NCI-H2196 (cell line): Measurements from ENCODE around the gene SIAH2.

Source experiments
- DNase-seq: peaks from one replicate; lab custom pipeline; 2025; ENCODE audit not compliant: unreplicated experiment; lab: John Stamatoyannopoulos, UW

SIAH2 gene

GRCh38 chr3:150749255-150749654 lies 13.7 kb downstream of the SIAH2 start:
- DNase-seq, result no peak

- DNase-seq, result no peak
These were observed 14.3 kb downstream of the SIAH2 start for GRCh38 chr3:150748684-150749047.

- DNase-seq, result no peak
These were observed 14.9 kb downstream of the SIAH2 start for GRCh38 chr3:150747886-150748683.

GRCh38 chr3:150746791-150747590 lies 16.0 kb downstream of the SIAH2 start:
- DNase-seq, result no peak

GRCh38 chr3:150745832-150746231 lies 17.1 kb downstream of the SIAH2 start:
- DNase-seq, result no peak

- DNase-seq, result no peak
These were observed 18.1 kb downstream of the SIAH2 start for GRCh38 chr3:150744919-150745211.

GRCh38 chr3:150744041-150744918 lies 18.7 kb downstream of the SIAH2 start:
- DNase-seq, result no peak

- no peak for DNase-seq
These were observed 19.5 kb downstream of the SIAH2 start for GRCh38 chr3:150743508-150743907.

- DNase-seq, result no peak
These were observed 20.3 kb downstream of the SIAH2 start for GRCh38 chr3:150742679-150743078.

- DNase-seq, result no peak
These were observed 20.8 kb downstream of the SIAH2 start for GRCh38 chr3:150742141-150742523.

- no peak for DNase-seq
These were observed 21.4 kb downstream of the SIAH2 start for GRCh38 chr3:150741497-150742140.

- DNase-seq, result no peak
These were observed 22.1 kb downstream of the SIAH2 start for GRCh38 chr3:150740733-150741496.

GRCh38 chr3:150739877-150740645 lies 22.9 kb downstream of the SIAH2 start:
- no peak for DNase-seq

GRCh38 chr3:150739200-150739863 lies 23.6 kb downstream of the SIAH2 start:
- DNase-seq, result no peak

GRCh38 chr3:150738688-150739087 lies 24.3 kb downstream of the SIAH2 start:
- DNase-seq, result no peak

GRCh38 chr3:150737874-150738679 lies 24.9 kb downstream of the SIAH2 start:
- no peak for DNase-seq

GRCh38 chr3:150736903-150737832 lies 25.8 kb downstream of the SIAH2 start:
- DNase-seq, result no peak
